GM21825 (cell line): ENCODE results near the gene SCN5A.

Source experiments
- ATAC-seq: cut with Tn5 transposase; IDR thresholded peaks from one replicate; pipeline ENCODE4 v1.9.1; 2021; ENCODE audit warnings: mild to moderate bottlenecking, moderate library complexity; ENCODE audit not compliant: unreplicated experiment

Gene SCN5A

DNA sequence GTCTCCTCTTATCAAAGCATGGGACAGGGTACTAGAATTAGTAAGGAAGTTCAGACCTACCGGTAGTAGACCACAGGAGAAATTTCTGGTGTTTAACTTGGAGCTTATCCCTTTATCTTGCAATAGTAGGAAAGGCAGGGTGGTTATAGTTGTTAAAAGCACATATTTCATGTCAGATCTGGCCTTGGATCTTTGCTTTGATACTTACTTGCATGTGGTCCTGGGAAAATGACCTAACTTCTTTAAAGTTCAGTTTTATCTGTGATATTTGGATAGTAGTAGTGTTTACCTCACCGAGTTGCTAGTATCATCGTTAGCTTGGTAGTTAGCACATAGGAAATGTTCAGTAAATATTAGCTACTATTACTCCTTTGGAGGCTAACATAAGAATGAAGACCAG is 137.9 kb downstream of the SCN5A start:
- ATAC-seq = no peak

DNA sequence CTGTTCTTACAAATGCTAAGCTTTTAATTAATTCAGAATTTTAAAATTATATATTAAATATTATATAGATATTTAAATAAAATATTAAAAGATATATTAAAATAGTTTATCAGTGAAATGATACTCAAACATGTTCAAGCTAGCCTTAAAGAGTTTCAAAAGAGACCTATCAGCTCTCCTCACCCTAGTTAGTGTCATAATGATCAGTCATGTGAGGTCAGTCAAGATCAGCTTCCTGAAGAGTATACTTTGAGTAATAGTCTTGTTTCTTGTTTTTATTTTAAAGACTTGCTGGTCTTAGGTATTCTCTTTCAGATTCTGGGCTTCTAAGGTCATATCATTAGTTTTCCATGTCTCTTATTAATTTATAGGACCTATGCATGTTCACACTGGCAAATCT is 138.9 kb downstream of the SCN5A start:
- no peak for ATAC-seq

DNA sequence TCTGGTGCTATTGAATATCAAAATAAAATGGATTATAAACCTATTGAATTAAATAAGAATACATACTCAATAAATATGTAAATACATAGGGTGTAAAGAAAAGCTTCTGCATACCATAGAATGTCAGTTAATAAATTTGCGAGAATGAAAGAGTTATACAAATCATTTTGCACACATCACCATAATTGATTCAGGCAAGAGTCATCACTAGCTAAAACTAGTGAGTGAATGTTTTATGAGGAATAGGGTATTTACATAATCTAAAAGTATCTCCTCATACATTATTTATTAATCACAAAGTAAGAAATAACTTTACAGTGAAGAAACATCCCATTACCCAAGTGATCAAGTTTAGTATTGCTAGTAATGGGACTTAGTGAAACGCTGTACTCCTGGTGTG is 139.8 kb downstream of the SCN5A start:
- no peak for ATAC-seq

DNA sequence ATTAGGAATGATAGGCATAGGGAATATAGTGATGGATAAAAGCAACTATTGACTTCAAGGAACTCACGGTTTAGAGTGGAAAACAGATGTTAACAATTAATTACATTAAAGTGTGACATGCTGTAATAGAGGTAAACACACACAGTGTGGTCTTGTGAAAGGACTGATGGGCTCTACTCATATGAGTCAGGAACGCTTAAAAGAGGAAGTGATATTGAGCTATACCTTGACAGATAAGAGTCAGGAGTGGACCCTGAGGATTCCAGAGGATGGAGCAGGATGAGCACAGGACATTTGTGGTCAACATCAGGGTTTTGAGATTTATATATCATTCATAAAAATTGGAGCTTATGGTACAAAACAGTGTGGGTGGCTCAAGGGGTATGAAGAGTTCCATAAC is 142.4 kb downstream of the SCN5A start:
- peak; percentile 98 for ATAC-seq

GRCh38 chr3:38500688-38501417 is 148.6 kb downstream of the SCN5A start:
- no peak for ATAC-seq
